SK-N-SH treated with all-trans-retinoic acid at 6 μM for 48 hours (cell line): ENCODE data around the gene NAALADL2.

Source experiments
- ATAC-seq: fragments of 200-7000 bp; cut with Tn5 transposase; 3 replicates; pipeline ENCODE4 v1.9.1; 2020; ENCODE audit warnings: mild to moderate bottlenecking, moderate library complexity
- ARNTL ChIP-seq: fragments of 450-650 bp; formaldehyde crosslinking; IDR thresholded peaks from 2 replicates; pipeline ENCODE4 v1.5.0; 2020; ENCODE audit warnings: low read depth, mild to moderate bottlenecking, moderate library complexity, borderline replicate concordance
- CSDC2 ChIP-seq: fragments of 250-450 bp; sonication (Bioruptor Pico); IDR thresholded peaks from 2 replicates; pipeline ENCODE4 v1.5.0; 2020; ENCODE audit warnings: mild to moderate bottlenecking, moderate library complexity
- ESRRG ChIP-seq: fragments of 250-450 bp; sonication (Bioruptor Pico); IDR thresholded peaks from 2 replicates; pipeline ENCODE4 v1.6.1; 2021; ENCODE audit warnings: mild to moderate bottlenecking
- ISL1 ChIP-seq: fragments of 250-450 bp; sonication (Bioruptor Pico); IDR thresholded peaks from 2 replicates; pipeline ENCODE4 v2.1.2; 2022; ENCODE audit warnings: mild to moderate bottlenecking, moderate library complexity
- OSR1 ChIP-seq: fragments of 250-450 bp; sonication (Bioruptor Pico); IDR thresholded peaks from 2 replicates; pipeline ENCODE4 v1.8.0; 2022; ENCODE audit warnings: moderate library complexity, mild to moderate bottlenecking, inconsistent platforms
- PPARA ChIP-seq: fragments of 250-450 bp; sonication (Bioruptor Pico); IDR thresholded peaks from 2 replicates; pipeline ENCODE4 v1.5.0; 2020; ENCODE audit warnings: mild to moderate bottlenecking, borderline replicate concordance
- RARB ChIP-seq: fragments of 250-450 bp; sonication (Bioruptor Pico); IDR thresholded peaks from 2 replicates; pipeline ENCODE4 v1.8.0; 2021; ENCODE audit warnings: mild to moderate bottlenecking, moderate library complexity
- SNAI2 ChIP-seq: fragments of 250-450 bp; sonication (Bioruptor Pico); IDR thresholded peaks from 2 replicates; pipeline ENCODE4 v1.5.0; 2020; ENCODE audit warnings: mild to moderate bottlenecking, moderate library complexity
- TCF4 ChIP-seq: fragments of 250-450 bp; sonication (Bioruptor Pico); IDR thresholded peaks from 2 replicates; pipeline ENCODE4 v1.8.0; 2021; ENCODE audit warnings: mild to moderate bottlenecking, moderate library complexity, borderline replicate concordance
- TOX ChIP-seq: fragments of 250-450 bp; sonication (Bioruptor Pico); IDR thresholded peaks from 2 replicates; pipeline ENCODE4 v1.8.0; 2021; ENCODE audit warnings: mild to moderate bottlenecking, moderate library complexity, borderline replicate concordance
- ZC3H10 ChIP-seq: fragments of 250-450 bp; sonication (Bioruptor Pico); IDR thresholded peaks from 2 replicates; pipeline ENCODE4 v1.5.1; 2021; ENCODE audit warnings: mild to moderate bottlenecking, moderate library complexity
- ZFP3 ChIP-seq: fragments of 250-450 bp; sonication (Bioruptor Pico); IDR thresholded peaks from 2 replicates; pipeline ENCODE4 v1.5.0; 2020; ENCODE audit warnings: mild to moderate bottlenecking, moderate library complexity
- ZFP30 ChIP-seq: fragments of 450-650 bp; formaldehyde crosslinking; IDR thresholded peaks from 2 replicates; pipeline ENCODE4 v1.5.0; 2022; ENCODE audit warnings: mild to moderate bottlenecking, moderate library complexity
- ZNF565 ChIP-seq: fragments of 450-650 bp; formaldehyde crosslinking; conservative IDR thresholded peaks from 2 replicates; pipeline ENCODE4 v1.5.0; 2020; ENCODE audit warnings: low read depth, mild to moderate bottlenecking, moderate library complexity
- ZNF70 ChIP-seq: fragments of 450-650 bp; formaldehyde crosslinking; IDR thresholded peaks from 2 replicates; pipeline ENCODE4 v1.5.0; 2020; ENCODE audit warnings: mild to moderate bottlenecking, moderate library complexity
- ZNF8 ChIP-seq: fragments of 450-650 bp; formaldehyde crosslinking; IDR thresholded peaks from 2 replicates; pipeline ENCODE4 v1.5.0; 2020; ENCODE audit warnings: mild to moderate bottlenecking, moderate library complexity
- TF ChIP-seq, protein P1 (sequence below): fragments of 250-450 bp; sonication (Bioruptor Pico); IDR thresholded peaks from 2 replicates; pipeline ENCODE4 v1.8.0; 2020; ENCODE audit warnings: mild to moderate bottlenecking, moderate library complexity, borderline replicate concordance
- TF ChIP-seq, protein P2 (sequence below): fragments of 250-450 bp; sonication (Bioruptor Pico); IDR thresholded peaks from 2 replicates; pipeline ENCODE4 v1.5.0; 2020; ENCODE audit warnings: mild to moderate bottlenecking, moderate library complexity
- TF ChIP-seq, protein P3 (sequence below): fragments of 250-450 bp; sonication (Bioruptor Pico); IDR thresholded peaks from 2 replicates; pipeline ENCODE4 v1.5.1; 2020; ENCODE audit warnings: low read depth, mild to moderate bottlenecking, moderate library complexity
- TF ChIP-seq, protein P4 (sequence below): fragments of 250-450 bp; sonication (Bioruptor Pico); IDR thresholded peaks from 2 replicates; pipeline ENCODE4 v1.5.1; 2021; ENCODE audit warnings: mild to moderate bottlenecking, moderate library complexity
- TF ChIP-seq, protein P5 (sequence below): fragments of 250-450 bp; sonication (Bioruptor Pico); IDR thresholded peaks from 2 replicates; pipeline ENCODE4 v1.8.0; 2021; ENCODE audit warnings: low read depth, mild to moderate bottlenecking, moderate library complexity, borderline replicate concordance

NAALADL2 gene

DNA sequence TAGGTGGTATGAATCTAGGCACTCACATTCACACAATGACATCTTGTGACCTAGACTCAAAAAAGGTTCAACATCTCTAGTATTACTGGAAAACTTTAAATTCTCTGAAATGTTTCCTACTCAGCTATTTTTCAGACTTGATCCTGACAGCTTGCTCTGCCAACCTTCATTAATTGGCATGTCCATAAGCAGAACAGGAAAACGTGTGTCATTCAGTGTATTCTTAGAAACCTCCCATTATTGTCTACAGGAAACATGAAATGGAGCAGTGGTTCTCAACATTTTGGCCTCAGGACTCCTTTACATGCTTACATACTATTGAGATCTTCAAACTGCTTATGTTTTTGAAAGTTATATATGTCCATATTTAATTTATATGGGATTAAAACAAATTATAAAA is 363.2 kb downstream of the NAALADL2 start:
- no peak for ATAC-seq
- TF ChIP-seq CSDC2 (CRISPR knock-in tag): no peak
- TF ChIP-seq TCF4 (CRISPR knock-in tag): no peak
- no peak for TF ChIP-seq ZFP30 (CRISPR knock-in tag)
- no peak for TF ChIP-seq ZNF70 (CRISPR knock-in tag)
- TF ChIP-seq ZNF565: no peak
- TF ChIP-seq ISL1 (CRISPR knock-in tag): no peak
- TF ChIP-seq, protein P1, sequence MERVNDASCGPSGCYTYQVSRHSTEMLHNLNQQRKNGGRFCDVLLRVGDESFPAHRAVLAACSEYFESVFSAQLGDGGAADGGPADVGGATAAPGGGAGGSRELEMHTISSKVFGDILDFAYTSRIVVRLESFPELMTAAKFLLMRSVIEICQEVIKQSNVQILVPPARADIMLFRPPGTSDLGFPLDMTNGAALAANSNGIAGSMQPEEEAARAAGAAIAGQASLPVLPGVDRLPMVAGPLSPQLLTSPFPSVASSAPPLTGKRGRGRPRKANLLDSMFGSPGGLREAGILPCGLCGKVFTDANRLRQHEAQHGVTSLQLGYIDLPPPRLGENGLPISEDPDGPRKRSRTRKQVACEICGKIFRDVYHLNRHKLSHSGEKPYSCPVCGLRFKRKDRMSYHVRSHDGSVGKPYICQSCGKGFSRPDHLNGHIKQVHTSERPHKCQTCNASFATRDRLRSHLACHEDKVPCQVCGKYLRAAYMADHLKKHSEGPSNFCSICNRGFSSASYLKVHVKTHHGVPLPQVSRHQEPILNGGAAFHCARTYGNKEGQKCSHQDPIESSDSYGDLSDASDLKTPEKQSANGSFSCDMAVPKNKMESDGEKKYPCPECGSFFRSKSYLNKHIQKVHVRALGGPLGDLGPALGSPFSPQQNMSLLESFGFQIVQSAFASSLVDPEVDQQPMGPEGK (CRISPR knock-in tag): no peak

DNA sequence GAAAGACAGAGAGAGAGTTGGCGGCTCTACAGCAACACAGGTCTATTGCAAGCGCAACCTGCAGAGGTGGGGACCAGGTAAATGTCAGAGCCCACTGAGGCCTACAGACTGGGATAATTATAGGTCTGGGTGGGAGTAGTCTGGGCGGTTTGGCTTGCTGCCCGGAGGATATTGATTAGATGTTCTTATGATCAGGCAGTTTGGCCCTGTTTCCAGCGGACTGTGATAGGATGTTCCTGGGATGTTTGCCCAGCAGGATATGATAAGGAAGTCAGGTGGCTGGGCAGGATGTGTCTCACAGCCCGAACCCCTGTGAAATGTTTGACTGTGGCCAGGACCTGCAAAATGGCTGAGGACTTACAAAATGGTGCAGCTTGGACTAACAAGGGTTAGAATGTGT is 364.9 kb downstream of the NAALADL2 start:
- no peak for ATAC-seq
- TF ChIP-seq SNAI2 (CRISPR knock-in tag) (no peak), ARNTL (CRISPR knock-in tag) (no peak), ZNF8 (no peak), ZFP30 (CRISPR knock-in tag) (no peak), RARB (CRISPR knock-in tag) (no peak)

DNA sequence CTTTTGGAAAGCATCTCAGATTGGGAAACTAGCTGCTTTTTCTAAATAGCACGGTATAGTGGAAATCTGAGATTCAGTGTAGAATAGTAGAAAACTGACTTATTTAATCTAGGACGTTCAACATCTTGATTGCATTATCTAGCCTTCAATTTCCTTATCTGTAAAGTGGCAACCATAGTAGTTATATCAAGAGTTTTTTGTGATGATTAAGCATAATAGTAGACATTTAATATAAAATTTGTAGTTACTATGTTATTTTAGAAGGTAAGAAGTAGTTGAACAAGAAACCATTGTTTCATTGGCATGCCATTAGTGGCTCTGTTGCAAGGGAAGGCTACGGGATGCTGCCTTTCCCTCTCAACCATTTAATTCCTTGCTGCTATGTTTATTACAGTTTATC is 367.3 kb downstream of the NAALADL2 start:
- TF ChIP-seq ISL1 (CRISPR knock-in tag): no peak
- no peak for TF ChIP-seq ZNF565
- TF ChIP-seq ESRRG (CRISPR knock-in tag): no peak
- no peak for TF ChIP-seq CSDC2 (CRISPR knock-in tag)
- TF ChIP-seq RARB (CRISPR knock-in tag): no peak
- TF ChIP-seq ZC3H10 (CRISPR knock-in tag): no peak
- TF ChIP-seq, protein P2, sequence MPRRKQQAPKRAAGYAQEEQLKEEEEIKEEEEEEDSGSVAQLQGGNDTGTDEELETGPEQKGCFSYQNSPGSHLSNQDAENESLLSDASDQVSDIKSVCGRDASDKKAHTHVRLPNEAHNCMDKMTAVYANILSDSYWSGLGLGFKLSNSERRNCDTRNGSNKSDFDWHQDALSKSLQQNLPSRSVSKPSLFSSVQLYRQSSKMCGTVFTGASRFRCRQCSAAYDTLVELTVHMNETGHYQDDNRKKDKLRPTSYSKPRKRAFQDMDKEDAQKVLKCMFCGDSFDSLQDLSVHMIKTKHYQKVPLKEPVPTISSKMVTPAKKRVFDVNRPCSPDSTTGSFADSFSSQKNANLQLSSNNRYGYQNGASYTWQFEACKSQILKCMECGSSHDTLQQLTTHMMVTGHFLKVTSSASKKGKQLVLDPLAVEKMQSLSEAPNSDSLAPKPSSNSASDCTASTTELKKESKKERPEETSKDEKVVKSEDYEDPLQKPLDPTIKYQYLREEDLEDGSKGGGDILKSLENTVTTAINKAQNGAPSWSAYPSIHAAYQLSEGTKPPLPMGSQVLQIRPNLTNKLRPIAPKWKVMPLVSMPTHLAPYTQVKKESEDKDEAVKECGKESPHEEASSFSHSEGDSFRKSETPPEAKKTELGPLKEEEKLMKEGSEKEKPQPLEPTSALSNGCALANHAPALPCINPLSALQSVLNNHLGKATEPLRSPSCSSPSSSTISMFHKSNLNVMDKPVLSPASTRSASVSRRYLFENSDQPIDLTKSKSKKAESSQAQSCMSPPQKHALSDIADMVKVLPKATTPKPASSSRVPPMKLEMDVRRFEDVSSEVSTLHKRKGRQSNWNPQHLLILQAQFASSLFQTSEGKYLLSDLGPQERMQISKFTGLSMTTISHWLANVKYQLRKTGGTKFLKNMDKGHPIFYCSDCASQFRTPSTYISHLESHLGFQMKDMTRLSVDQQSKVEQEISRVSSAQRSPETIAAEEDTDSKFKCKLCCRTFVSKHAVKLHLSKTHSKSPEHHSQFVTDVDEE (CRISPR knock-in tag): no peak
- TF ChIP-seq OSR1 (CRISPR knock-in tag): no peak
- no peak for TF ChIP-seq ZNF70 (CRISPR knock-in tag)
- TF ChIP-seq ZFP30 (CRISPR knock-in tag): no peak
- no peak for TF ChIP-seq PPARA (CRISPR knock-in tag)
- no peak for TF ChIP-seq SNAI2 (CRISPR knock-in tag)
- TF ChIP-seq ARNTL (CRISPR knock-in tag): no peak
- TF ChIP-seq, protein P3, sequence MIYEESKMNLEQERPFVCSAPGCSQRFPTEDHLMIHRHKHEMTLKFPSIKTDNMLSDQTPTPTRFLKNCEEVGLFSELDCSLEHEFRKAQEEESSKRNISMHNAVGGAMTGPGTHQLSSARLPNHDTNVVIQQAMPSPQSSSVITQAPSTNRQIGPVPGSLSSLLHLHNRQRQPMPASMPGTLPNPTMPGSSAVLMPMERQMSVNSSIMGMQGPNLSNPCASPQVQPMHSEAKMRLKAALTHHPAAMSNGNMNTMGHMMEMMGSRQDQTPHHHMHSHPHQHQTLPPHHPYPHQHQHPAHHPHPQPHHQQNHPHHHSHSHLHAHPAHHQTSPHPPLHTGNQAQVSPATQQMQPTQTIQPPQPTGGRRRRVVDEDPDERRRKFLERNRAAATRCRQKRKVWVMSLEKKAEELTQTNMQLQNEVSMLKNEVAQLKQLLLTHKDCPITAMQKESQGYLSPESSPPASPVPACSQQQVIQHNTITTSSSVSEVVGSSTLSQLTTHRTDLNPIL (CRISPR knock-in tag): no peak
- TF ChIP-seq, protein P4, sequence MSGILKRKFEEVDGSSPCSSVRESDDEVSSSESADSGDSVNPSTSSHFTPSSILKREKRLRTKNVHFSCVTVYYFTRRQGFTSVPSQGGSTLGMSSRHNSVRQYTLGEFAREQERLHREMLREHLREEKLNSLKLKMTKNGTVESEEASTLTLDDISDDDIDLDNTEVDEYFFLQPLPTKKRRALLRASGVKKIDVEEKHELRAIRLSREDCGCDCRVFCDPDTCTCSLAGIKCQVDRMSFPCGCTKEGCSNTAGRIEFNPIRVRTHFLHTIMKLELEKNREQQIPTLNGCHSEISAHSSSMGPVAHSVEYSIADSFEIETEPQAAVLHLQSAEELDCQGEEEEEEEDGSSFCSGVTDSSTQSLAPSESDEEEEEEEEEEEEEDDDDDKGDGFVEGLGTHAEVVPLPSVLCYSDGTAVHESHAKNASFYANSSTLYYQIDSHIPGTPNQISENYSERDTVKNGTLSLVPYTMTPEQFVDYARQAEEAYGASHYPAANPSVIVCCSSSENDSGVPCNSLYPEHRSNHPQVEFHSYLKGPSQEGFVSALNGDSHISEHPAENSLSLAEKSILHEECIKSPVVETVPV (CRISPR knock-in tag): no peak

DNA sequence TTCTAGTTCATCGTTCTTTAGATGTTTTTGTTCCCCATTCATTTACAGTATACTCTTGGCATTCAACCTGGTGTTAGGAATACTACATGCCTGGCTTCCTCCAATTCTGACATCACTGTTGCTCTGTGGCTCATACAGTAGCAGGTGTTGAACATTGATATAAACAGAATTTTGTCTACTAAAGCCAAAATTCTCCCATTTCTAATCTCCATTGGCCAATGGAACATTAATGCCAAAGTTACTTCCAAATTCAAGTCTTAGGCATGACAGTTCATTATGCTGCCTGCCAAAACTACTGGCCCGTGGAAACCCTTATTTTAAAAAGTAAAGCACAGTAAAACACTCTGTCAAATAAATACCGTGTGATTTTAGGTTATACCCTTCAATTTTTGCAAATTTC is 368.0 kb downstream of the NAALADL2 start:
- no peak for ATAC-seq
- TF ChIP-seq ZFP3 (CRISPR knock-in tag): no peak
- TF ChIP-seq ZFP30 (CRISPR knock-in tag): no peak
- TF ChIP-seq TCF4 (CRISPR knock-in tag): no peak
- TF ChIP-seq, protein P1 (CRISPR knock-in tag): no peak
- TF ChIP-seq, protein P5, sequence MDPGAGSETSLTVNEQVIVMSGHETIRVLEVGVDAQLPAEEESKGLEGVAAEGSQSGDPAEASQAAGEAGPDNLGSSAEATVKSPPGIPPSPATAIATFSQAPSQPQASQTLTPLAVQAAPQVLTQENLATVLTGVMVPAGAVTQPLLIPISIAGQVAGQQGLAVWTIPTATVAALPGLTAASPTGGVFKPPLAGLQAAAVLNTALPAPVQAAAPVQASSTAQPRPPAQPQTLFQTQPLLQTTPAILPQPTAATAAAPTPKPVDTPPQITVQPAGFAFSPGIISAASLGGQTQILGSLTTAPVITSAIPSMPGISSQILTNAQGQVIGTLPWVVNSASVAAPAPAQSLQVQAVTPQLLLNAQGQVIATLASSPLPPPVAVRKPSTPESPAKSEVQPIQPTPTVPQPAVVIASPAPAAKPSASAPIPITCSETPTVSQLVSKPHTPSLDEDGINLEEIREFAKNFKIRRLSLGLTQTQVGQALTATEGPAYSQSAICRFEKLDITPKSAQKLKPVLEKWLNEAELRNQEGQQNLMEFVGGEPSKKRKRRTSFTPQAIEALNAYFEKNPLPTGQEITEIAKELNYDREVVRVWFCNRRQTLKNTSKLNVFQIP (CRISPR knock-in tag): no peak
- no peak for TF ChIP-seq TOX (CRISPR knock-in tag)
- no peak for TF ChIP-seq OSR1 (CRISPR knock-in tag)
- TF ChIP-seq, protein P2 (CRISPR knock-in tag): no peak

More for the DNA sequence above, 367.3 kb downstream of the NAALADL2 start:
- ATAC-seq: no peak
